Natural killer cell treated with Interleukin-12 subunit alpha and Interleukin-12 subunit beta and Interleukin-15 and Interleukin-18, amount 100 ng/mL, for 72 hours (primary cell): ENCODE measurements around the gene PTPRG. TPM values are rescaled to one million over a fixed set of nuclear protein-coding genes. Genes with fewer than 3 reads are reported as not detected.

Experiments used
- ATAC-seq, 2 donors: fragments of 150-1000 bp; cut with Tn5 transposase in 1 of 2; sonication (Bioruptor Pico), chemical (Tn5 transposase) in 1 of 2; 2 replicates each; pipeline ENCODE4 v1.10.0; 2021
- DNase-seq: peaks from one replicate; pipeline ENCODE4 v3.0.0; 2022; ENCODE audit warnings: low spot score
- H3K27ac Mint-ChIP-seq, 2 donors: 1 replicate in 1 of 2; 2 replicates in 1 of 2; pipeline ENCODE4 v1.8.0; 2022; ENCODE audit warnings: mixed read lengths in 2 of 2, mild to moderate bottlenecking in 1 of 2, moderate library complexity in 1 of 2
- H3K27me3 Mint-ChIP-seq, 2 donors: 1 replicate in 1 of 2; 2 replicates in 1 of 2; pipeline ENCODE4 v1.8.0; 2022; ENCODE audit warnings: mixed read lengths in 2 of 2
- H3K36me3 Mint-ChIP-seq: one replicate; pipeline ENCODE4 v1.8.0; 2022; ENCODE audit warnings: mixed read lengths
- H3K4me1 Mint-ChIP-seq, 2 donors: 1 replicate in 1 of 2; 2 replicates in 1 of 2; pipeline ENCODE4 v1.8.0; 2022; ENCODE audit warnings: low read depth in 2 of 2, mixed read lengths in 2 of 2, mild to moderate bottlenecking in 1 of 2
- H3K4me3 Mint-ChIP-seq: one replicate; pipeline ENCODE4 v1.8.0; 2022; ENCODE audit warnings: mixed read lengths
- H3K9me3 Mint-ChIP-seq: 2 replicates; pipeline ENCODE4 v1.8.0; 2022; ENCODE audit warnings: mixed read lengths
- total RNA-seq, 2 donors: library from RNA; stranded (reverse); gene quantifications; one replicate each; pipeline ENCODE4 v1.2.3, GENCODE V29; 2022

The PTPRG gene
- total RNA-seq, 2 donors from 2014 or later, result 0.33 to 0.93 TPM

DNA sequence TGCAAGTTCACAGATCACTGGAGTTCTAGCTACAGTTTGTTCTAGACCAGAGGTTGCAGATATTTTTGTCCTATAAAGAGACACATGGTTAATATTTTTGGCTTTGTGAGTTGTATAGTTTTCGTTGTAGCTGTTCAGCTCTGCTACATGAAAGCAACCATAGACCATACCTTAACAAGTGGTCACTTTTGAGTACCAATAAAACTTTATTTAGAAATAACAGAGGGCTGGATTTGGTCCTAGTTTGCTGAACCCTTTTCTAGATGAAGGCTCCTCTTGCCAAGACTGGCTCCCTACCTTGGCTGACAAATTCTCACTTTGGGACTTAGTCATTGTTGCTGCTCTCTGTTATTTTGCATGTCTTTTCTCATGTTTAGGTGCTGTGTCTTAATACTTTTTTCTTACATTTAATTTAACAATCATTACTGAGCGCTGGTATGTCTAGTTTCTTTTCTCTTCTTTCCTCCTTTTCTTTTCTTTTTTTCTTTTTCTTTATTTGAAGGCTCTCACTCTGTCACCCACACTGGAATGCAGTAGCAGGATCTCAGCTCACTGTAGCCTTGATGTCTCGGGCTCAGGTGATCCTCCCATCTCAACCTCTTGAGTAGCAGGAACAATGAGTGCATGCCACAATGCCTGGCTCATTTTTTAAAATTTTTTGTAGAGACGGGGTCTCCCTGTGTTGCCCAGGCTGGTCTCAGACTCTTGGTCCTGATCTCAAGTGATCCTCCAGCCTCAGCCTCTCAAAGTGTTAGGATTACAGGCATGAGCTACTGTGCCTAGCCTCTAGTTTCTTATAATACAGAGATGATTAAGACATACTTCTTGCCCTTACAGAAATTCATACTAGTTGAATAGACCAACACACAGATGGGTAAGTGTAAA, 227.5 kb downstream of the PTPRG start:
- no peaks in the 10 kb centered on the region for H3K36me3 Mint-ChIP-seq
- peaks cover 1% of the 10 kb centered on the region for H3K9me3 Mint-ChIP-seq
- H3K4me3 Mint-ChIP-seq, result no peak overlapping the region
- no peaks in the 10 kb centered on the region for H3K4me1 Mint-ChIP-seq
- peaks cover 0 to 2% of the 10 kb centered on the region in 2 donors for H3K27me3 Mint-ChIP-seq
- ATAC-seq (no peak), DNase-seq (no peak)
- no peak overlapping the region for H3K27ac Mint-ChIP-seq

- no peak for ATAC-seq
- Mint-ChIP-seq H3K9me3 (no peaks in the 10 kb centered on the region), H3K4me3 (no peak overlapping the region), H3K27me3 (peaks cover 0 to 2% of the 10 kb centered on the region in 2 donors), H3K36me3 (no peaks in the 10 kb centered on the region), H3K27ac (no peak overlapping the region), H3K4me1 (no peaks in the 10 kb centered on the region)
- DNase-seq, result no peak
Observed at GRCh38 chr3:61789861-61790260, 228.5 kb downstream of the PTPRG start.

GRCh38 chr3:61790411-61790810, 229.0 kb downstream of the PTPRG start:
- Mint-ChIP-seq H3K27me3 (peaks cover 0 to 2% of the 10 kb centered on the region in 2 donors), H3K4me3 (no peak overlapping the region)

DNA sequence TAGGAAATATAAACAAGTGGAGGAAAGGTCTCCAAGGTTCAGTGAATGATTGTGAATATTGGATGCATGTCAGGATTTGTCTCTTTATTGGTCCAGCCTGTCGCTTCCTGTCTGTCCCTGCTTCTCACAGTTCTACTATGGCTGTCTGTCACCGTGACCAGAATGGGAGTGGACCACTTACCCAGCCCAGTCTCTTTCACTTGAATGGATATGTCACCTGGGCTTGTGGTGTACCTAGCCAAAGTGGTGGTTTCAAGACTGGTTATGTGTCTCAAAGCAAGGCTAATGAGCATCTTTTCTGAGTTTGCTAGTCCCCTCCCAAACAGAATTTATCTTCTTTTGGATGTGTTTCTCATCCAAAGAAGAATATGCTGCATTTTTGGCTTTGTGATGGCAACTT, 231.7 kb downstream of the PTPRG start:
- ATAC-seq, result no peak
- no peaks in the 10 kb centered on the region for H3K36me3 Mint-ChIP-seq
- no peaks in the 10 kb centered on the region for H3K4me1 Mint-ChIP-seq
- H3K27ac Mint-ChIP-seq, result no peak overlapping the region
- H3K9me3 Mint-ChIP-seq, result peaks cover 3% of the 10 kb centered on the region
- no peak overlapping the region for H3K4me3 Mint-ChIP-seq
- no peak for DNase-seq
- H3K27me3 Mint-ChIP-seq, result peaks cover 0 to 2% of the 10 kb centered on the region in 2 donors

More at GRCh38 chr3:61790411-61790810, 229.0 kb downstream of the PTPRG start:
- Mint-ChIP-seq H3K27ac (no peak overlapping the region), H3K36me3 (no peaks in the 10 kb centered on the region), H3K9me3 (no peaks in the 10 kb centered on the region), H3K4me1 (no peaks in the 10 kb centered on the region)
- DNase-seq (no peak), ATAC-seq (no peak)

- no peak for DNase-seq
- Mint-ChIP-seq H3K27ac (no peak overlapping the region), H3K4me1 (no peaks in the 10 kb centered on the region), H3K36me3 (no peaks in the 10 kb centered on the region), H3K4me3 (no peak overlapping the region), H3K9me3 (peaks cover 3% of the 10 kb centered on the region), H3K27me3 (peaks cover 0 to 2% of the 10 kb centered on the region in 2 donors)
- ATAC-seq, result no peak
Observed at GRCh38 chr3:61793521-61793920, 232.2 kb downstream of the PTPRG start.

GRCh38 chr3:61794341-61794740, 233.0 kb downstream of the PTPRG start:
- Mint-ChIP-seq H3K4me3 (no peak overlapping the region), H3K27ac (no peak overlapping the region), H3K27me3 (peaks cover 0 to 2% of the 10 kb centered on the region in 2 donors), H3K9me3 (peaks cover 3% of the 10 kb centered on the region), H3K4me1 (no peaks in the 10 kb centered on the region), H3K36me3 (no peaks in the 10 kb centered on the region)
- ATAC-seq (no peak), DNase-seq (no peak)

GRCh38 chr3:61794961-61795360, 233.6 kb downstream of the PTPRG start:
- H3K36me3 Mint-ChIP-seq, result no peaks in the 10 kb centered on the region
- H3K4me3 Mint-ChIP-seq, result no peak overlapping the region
- peaks cover 3% of the 10 kb centered on the region for H3K9me3 Mint-ChIP-seq
- ATAC-seq (no peak), DNase-seq (no peak)
- H3K27ac Mint-ChIP-seq, result no peak overlapping the region
- H3K4me1 Mint-ChIP-seq, result no peaks in the 10 kb centered on the region
- H3K27me3 Mint-ChIP-seq, result no peaks in the 10 kb centered on the region

- no peaks in the 10 kb centered on the region for H3K4me1 Mint-ChIP-seq
- DNase-seq (no peak), ATAC-seq (no peak)
- no peak overlapping the region for H3K4me3 Mint-ChIP-seq
- peaks cover 3% of the 10 kb centered on the region for H3K9me3 Mint-ChIP-seq
- no peaks in the 10 kb centered on the region for H3K36me3 Mint-ChIP-seq
- H3K27me3 Mint-ChIP-seq, result no peaks in the 10 kb centered on the region
- no peak overlapping the region for H3K27ac Mint-ChIP-seq
Observed at GRCh38 chr3:61796088-61796680, 234.8 kb downstream of the PTPRG start.

DNA sequence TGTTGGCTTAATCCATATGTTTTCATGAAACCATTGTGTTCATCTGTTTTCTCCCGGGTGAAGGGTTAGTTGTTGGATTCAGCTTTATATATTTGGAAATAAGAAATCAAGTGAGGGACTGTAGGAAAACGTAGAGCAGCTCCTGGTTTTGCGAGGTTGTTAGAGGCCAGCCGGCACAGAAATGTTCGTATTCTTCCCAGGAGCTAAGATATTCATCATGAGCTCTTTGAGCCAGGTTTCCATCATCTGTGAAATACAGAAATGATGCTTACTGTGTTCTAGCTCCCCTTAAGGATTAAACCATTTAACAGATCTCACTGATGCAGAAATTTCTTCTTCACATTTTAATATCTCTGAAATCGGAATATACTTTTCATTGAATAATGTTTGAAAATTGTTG, 235.5 kb downstream of the PTPRG start:
- Mint-ChIP-seq H3K4me3 (no peak overlapping the region), H3K4me1 (no peaks in the 10 kb centered on the region), H3K27me3 (no peaks in the 10 kb centered on the region), H3K9me3 (peaks cover 3% of the 10 kb centered on the region), H3K27ac (no peak overlapping the region), H3K36me3 (no peaks in the 10 kb centered on the region)
- ATAC-seq, result no peak
- no peak for DNase-seq

- H3K4me3 Mint-ChIP-seq, result no peak overlapping the region
- no peaks in the 10 kb centered on the region for H3K36me3 Mint-ChIP-seq
- no peak overlapping the region for H3K27ac Mint-ChIP-seq
- no peak for ATAC-seq
- H3K27me3 Mint-ChIP-seq, result no peaks in the 10 kb centered on the region
- peaks cover 0 to 4% of the 10 kb centered on the region in 2 donors for H3K4me1 Mint-ChIP-seq
- H3K9me3 Mint-ChIP-seq, result no peaks in the 10 kb centered on the region
- no peak for DNase-seq
Observed at GRCh38 chr3:61802772-61803171, 241.4 kb downstream of the PTPRG start.

GRCh38 chr3:61803983-61804382, 242.6 kb downstream of the PTPRG start:
- H3K27me3 Mint-ChIP-seq, result no peaks in the 10 kb centered on the region
- peaks cover 0 to 4% of the 10 kb centered on the region in 2 donors for H3K4me1 Mint-ChIP-seq
- no peaks in the 10 kb centered on the region for H3K36me3 Mint-ChIP-seq
- no peak overlapping the region for H3K4me3 Mint-ChIP-seq
- no peaks in the 10 kb centered on the region for H3K9me3 Mint-ChIP-seq
- no peak for ATAC-seq
- no peak for DNase-seq
- no peak overlapping the region for H3K27ac Mint-ChIP-seq

- Mint-ChIP-seq H3K9me3 (no peaks in the 10 kb centered on the region), H3K27ac (no peak overlapping the region), H3K4me3 (no peak overlapping the region), H3K36me3 (no peaks in the 10 kb centered on the region), H3K27me3 (no peaks in the 10 kb centered on the region), H3K4me1 (peaks cover 0 to 4% of the 10 kb centered on the region in 2 donors)
- ATAC-seq (no peak), DNase-seq (no peak)
Observed at GRCh38 chr3:61804782-61805181, 243.4 kb downstream of the PTPRG start.

DNA sequence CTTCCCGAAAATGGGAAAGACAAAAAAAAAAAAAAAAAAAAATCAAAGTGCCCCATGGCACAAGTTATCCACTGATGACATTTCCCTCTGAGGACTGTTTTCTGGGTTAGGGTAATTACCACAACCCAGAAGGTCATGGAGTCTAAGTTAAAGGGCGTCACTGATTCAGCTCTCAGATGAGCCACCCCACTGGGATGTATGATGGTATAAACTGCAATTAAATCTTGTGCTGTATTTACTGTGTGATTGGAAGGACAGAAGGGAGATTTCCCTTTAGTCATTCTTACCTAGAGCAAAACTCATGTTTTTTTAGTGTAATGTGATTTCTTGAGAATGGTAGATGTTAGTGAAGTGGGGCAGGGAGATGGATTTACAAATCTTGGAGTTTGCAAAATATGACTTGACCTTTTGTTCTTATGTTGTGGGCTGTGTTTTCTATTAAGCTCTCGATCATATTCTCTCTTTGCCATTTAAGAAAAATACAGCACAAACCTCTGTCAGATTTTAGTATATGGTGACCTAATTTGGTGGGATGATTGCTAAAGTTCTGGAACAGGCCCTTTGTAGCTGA, 244.2 kb downstream of the PTPRG start:
- no peaks in the 10 kb centered on the region for H3K9me3 Mint-ChIP-seq
- H3K4me3 Mint-ChIP-seq, result no peak overlapping the region
- DNase-seq (no peak), ATAC-seq (no peak)
- H3K27me3 Mint-ChIP-seq, result no peaks in the 10 kb centered on the region
- H3K36me3 Mint-ChIP-seq, result no peaks in the 10 kb centered on the region
- H3K4me1 Mint-ChIP-seq, result peaks cover 0 to 4% of the 10 kb centered on the region in 2 donors
- no peak overlapping the region for H3K27ac Mint-ChIP-seq

GRCh38 chr3:61806810-61807209, 245.4 kb downstream of the PTPRG start:
- no peak for ATAC-seq
- Mint-ChIP-seq H3K27ac (no peak overlapping the region), H3K36me3 (no peaks in the 10 kb centered on the region), H3K27me3 (no peaks in the 10 kb centered on the region), H3K4me3 (no peak overlapping the region), H3K4me1 (peaks cover 0 to 4% of the 10 kb centered on the region in 2 donors), H3K9me3 (peaks cover 3% of the 10 kb centered on the region)
- DNase-seq, result no peak
